ENCODE results near the gene PDE4B. TPM values are rescaled to one million over a fixed set of nuclear protein-coding genes. Genes with fewer than 3 reads are reported as not detected.

Gene PDE4B
- polyA plus RNA-seq, 3 donors, result 6.2 to 12.0 (median 7.8) TPM

- DNase-seq (ENCODE audit: extremely low read depth in 1 of 11, low read depth in 9 of 11, low spot score in 4 of 11), result no peak
Observed at GRCh38 chr1:66258404-66259105, 465.9 kb downstream of the PDE4B start.

- no peak for DNase-seq (ENCODE audit: extremely low read depth in 1 of 11, low read depth in 9 of 11, low spot score in 4 of 11)
Observed at GRCh38 chr1:66261364-66261763, 468.7 kb downstream of the PDE4B start.

- no peak for DNase-seq (ENCODE audit: extremely low read depth in 1 of 11, low read depth in 9 of 11, low spot score in 4 of 11)
Observed at GRCh38 chr1:66262208-66262963, 469.7 kb downstream of the PDE4B start.

- no peak for DNase-seq (ENCODE audit: extremely low read depth in 1 of 11, low read depth in 9 of 11, low spot score in 4 of 11)
Observed at GRCh38 chr1:66265268-66265667, 472.6 kb downstream of the PDE4B start.

GRCh38 chr1:66265796-66266195, 473.1 kb downstream of the PDE4B start:
- DNase-seq (ENCODE audit: extremely low read depth in 1 of 11, low read depth in 9 of 11, low spot score in 4 of 11), result no peak

- DNase-seq (ENCODE audit: extremely low read depth in 1 of 11, low read depth in 9 of 11, low spot score in 4 of 11), result no peak
Observed at GRCh38 chr1:66266350-66266749, 473.7 kb downstream of the PDE4B start.

GRCh38 chr1:66266756-66267155, 474.1 kb downstream of the PDE4B start:
- DNase-seq (ENCODE audit: extremely low read depth in 1 of 11, low read depth in 9 of 11, low spot score in 4 of 11), result no peak

GRCh38 chr1:66267201-66267940, 474.7 kb downstream of the PDE4B start:
- no peak for DNase-seq (ENCODE audit: extremely low read depth in 1 of 11, low read depth in 9 of 11, low spot score in 4 of 11)

- no peak for DNase-seq (ENCODE audit: extremely low read depth in 1 of 11, low read depth in 9 of 11, low spot score in 4 of 11)
Observed at GRCh38 chr1:66269222-66269621, 476.5 kb downstream of the PDE4B start.

- no peak for DNase-seq (ENCODE audit: extremely low read depth in 1 of 11, low read depth in 9 of 11, low spot score in 4 of 11)
Observed at GRCh38 chr1:66270119-66270812, 477.6 kb downstream of the PDE4B start.

- peak; percentile 54 to 94 (median 79) for DNase-seq (ENCODE audit: extremely low read depth in 1 of 11, low read depth in 9 of 11, low spot score in 4 of 11)
Observed at GRCh38 chr1:66271216-66271903, 478.7 kb downstream of the PDE4B start.

GRCh38 chr1:66271904-66272254, 479.2 kb downstream of the PDE4B start:
- no peak for DNase-seq (ENCODE audit: extremely low read depth in 1 of 11, low read depth in 9 of 11, low spot score in 4 of 11)

- DNase-seq (ENCODE audit: extremely low read depth in 1 of 11, low read depth in 9 of 11, low spot score in 4 of 11), result no peak
Observed at GRCh38 chr1:66273656-66274055, 481.0 kb downstream of the PDE4B start.

- no peak for DNase-seq (ENCODE audit: extremely low read depth in 1 of 11, low read depth in 9 of 11, low spot score in 4 of 11)
Observed at GRCh38 chr1:66274634-66275033, 481.9 kb downstream of the PDE4B start.

GRCh38 chr1:66275083-66275482, 482.4 kb downstream of the PDE4B start:
- no peak for DNase-seq (ENCODE audit: extremely low read depth in 1 of 11, low read depth in 9 of 11, low spot score in 4 of 11)

- no peak for DNase-seq (ENCODE audit: extremely low read depth in 1 of 11, low read depth in 9 of 11, low spot score in 4 of 11)
Observed at GRCh38 chr1:66275601-66276023, 482.9 kb downstream of the PDE4B start.

GRCh38 chr1:66276218-66276617, 483.5 kb downstream of the PDE4B start:
- no peak for DNase-seq (ENCODE audit: extremely low read depth in 1 of 11, low read depth in 9 of 11, low spot score in 4 of 11)

- DNase-seq (ENCODE audit: extremely low read depth in 1 of 11, low read depth in 9 of 11, low spot score in 4 of 11), result no peak
Observed at GRCh38 chr1:66278260-66279021, 485.7 kb downstream of the PDE4B start.
